GM10266 (cell line): ENCODE data around the gene INPPL1.

Experiments
- DNase-seq: peaks from one replicate; pipeline ENCODE4 v3.0.0; 2012; ENCODE audit errors: extremely low spot score
- CTCF ChIP-seq: IDR thresholded peaks from 2 replicates; pipeline ENCODE4 v1.5.1; 2012; ENCODE audit warnings: mild to moderate bottlenecking, low read depth; ENCODE audit not compliant: control insufficient read depth, insufficient read depth; ENCODE audit errors: missing control alignments

INPPL1 gene

GRCh38 chr11:72238492-72239312 is 14.1 kb downstream of the INPPL1 start:
- no peak for DNase-seq
- no peak for TF ChIP-seq CTCF

- TF ChIP-seq CTCF, result no peak
- DNase-seq, result peak; percentile 88
Observed at GRCh38 chr11:72239313-72239848, 14.8 kb downstream of the INPPL1 start.

GRCh38 chr11:72239849-72240460 is 15.4 kb downstream of the INPPL1 start:
- DNase-seq, result no peak
- no peak for TF ChIP-seq CTCF

- DNase-seq, result peak; percentile 70
- no peak for TF ChIP-seq CTCF
Observed at GRCh38 chr11:72240461-72241290, 16.1 kb downstream of the INPPL1 start.

- no peak for TF ChIP-seq CTCF
- DNase-seq, result no peak
Observed at GRCh38 chr11:72241291-72241781, 16.8 kb downstream of the INPPL1 start.

- no peak for TF ChIP-seq CTCF
- DNase-seq, result no peak
Observed at GRCh38 chr11:72242141-72242540, 17.6 kb downstream of the INPPL1 start.
